ENCODE data around the gene CRB2.

Gene CRB2

GRCh38 chr9:123377211-123377971, 21.4 kb downstream of the CRB2 start:
- TF ChIP-seq CTCF (IDR thresholded peaks at IDR 0.05) (no peak), ZFX (IDR thresholded peaks at IDR 0.05; ENCODE audit: borderline replicate concordance) (no peak)
- H3K27ac ChIP-seq, result no peak overlapping the region

- TF ChIP-seq ZFX (IDR thresholded peaks at IDR 0.05; ENCODE audit: borderline replicate concordance) (no peak), CTCF (IDR thresholded peaks at IDR 0.05) (no peak)
- H3K27ac ChIP-seq, result no peak overlapping the region
Observed at GRCh38 chr9:123378025-123378424, 22.0 kb downstream of the CRB2 start.

- no peak overlapping the region for H3K27ac ChIP-seq
Observed at GRCh38 chr9:123378956-123379660, 23.1 kb downstream of the CRB2 start.

GRCh38 chr9:123380852-123381705, 25.1 kb downstream of the CRB2 start:
- H3K27ac ChIP-seq, result no peak overlapping the region
- TF ChIP-seq CTCF (IDR thresholded peaks at IDR 0.05) (no peak), ZFX (IDR thresholded peaks at IDR 0.05; ENCODE audit: borderline replicate concordance) (no peak)

More at GRCh38 chr9:123378956-123379660, 23.1 kb downstream of the CRB2 start:
- TF ChIP-seq ZFX (IDR thresholded peaks at IDR 0.05; ENCODE audit: borderline replicate concordance), result no peak
- TF ChIP-seq CTCF (IDR thresholded peaks at IDR 0.05), result no peak

GRCh38 chr9:123382653-123383511, 26.9 kb downstream of the CRB2 start:
- TF ChIP-seq ZFX (IDR thresholded peaks at IDR 0.05; ENCODE audit: borderline replicate concordance) (no peak), CTCF (IDR thresholded peaks at IDR 0.05) (no peak)

GRCh38 chr9:123383512-123384170, 27.6 kb downstream of the CRB2 start:
- no peak overlapping the region for H3K27ac ChIP-seq
- TF ChIP-seq ZFX (IDR thresholded peaks at IDR 0.05; ENCODE audit: borderline replicate concordance) (no peak), CTCF (IDR thresholded peaks at IDR 0.05) (no peak)

More at GRCh38 chr9:123382653-123383511, 26.9 kb downstream of the CRB2 start:
- no peak overlapping the region for H3K27ac ChIP-seq
